Retinal pigment epithelial cell (primary cell): ENCODE data around the gene DSN1.

Experiments
- DNase-seq: peaks from one replicate; pipeline ENCODE4 v3.0.0-alpha.2; 2010; ENCODE audit warnings: low read depth
- H3K4me3 ChIP-seq: 2 replicates; pipeline ENCODE4 v1.5.1; 2011; ENCODE audit warnings: mild to moderate bottlenecking, low read length, control low read depth, moderate library complexity
- TF ChIP-seq, protein P1 (sequence below): conservative IDR thresholded peaks from 2 replicates; pipeline ENCODE4 v1.5.1; 2011; ENCODE audit warnings: low read depth, low read length, control low read depth, inconsistent platforms

DSN1 gene

GRCh38 chr20:36796117-36796516, 22.6 kb upstream of the DSN1 start:
- no peak overlapping the region for H3K4me3 ChIP-seq
- TF ChIP-seq, protein P1, sequence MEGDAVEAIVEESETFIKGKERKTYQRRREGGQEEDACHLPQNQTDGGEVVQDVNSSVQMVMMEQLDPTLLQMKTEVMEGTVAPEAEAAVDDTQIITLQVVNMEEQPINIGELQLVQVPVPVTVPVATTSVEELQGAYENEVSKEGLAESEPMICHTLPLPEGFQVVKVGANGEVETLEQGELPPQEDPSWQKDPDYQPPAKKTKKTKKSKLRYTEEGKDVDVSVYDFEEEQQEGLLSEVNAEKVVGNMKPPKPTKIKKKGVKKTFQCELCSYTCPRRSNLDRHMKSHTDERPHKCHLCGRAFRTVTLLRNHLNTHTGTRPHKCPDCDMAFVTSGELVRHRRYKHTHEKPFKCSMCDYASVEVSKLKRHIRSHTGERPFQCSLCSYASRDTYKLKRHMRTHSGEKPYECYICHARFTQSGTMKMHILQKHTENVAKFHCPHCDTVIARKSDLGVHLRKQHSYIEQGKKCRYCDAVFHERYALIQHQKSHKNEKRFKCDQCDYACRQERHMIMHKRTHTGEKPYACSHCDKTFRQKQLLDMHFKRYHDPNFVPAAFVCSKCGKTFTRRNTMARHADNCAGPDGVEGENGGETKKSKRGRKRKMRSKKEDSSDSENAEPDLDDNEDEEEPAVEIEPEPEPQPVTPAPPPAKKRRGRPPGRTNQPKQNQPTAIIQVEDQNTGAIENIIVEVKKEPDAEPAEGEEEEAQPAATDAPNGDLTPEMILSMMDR, result no peak
- DNase-seq, result no peak

DNA sequence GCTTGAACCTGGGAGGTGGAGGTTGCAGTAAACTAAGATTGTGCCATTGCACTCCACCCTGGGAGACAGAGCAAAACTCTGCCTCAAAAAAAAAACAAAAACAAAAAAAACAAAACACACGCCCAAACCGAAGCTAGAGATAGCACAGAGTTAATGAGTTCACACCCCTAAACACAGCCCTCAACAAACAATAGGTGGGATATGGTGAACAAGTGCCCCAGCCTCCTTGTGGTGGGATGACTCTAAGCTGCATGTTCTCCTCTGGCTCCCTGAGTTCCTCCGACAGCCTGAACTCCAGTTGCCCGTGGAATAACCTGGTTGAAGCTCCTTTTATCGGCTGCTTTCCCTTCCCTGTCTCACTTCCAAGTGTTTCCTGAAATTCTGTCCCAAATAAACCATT, 22.1 kb upstream of the DSN1 start:
- TF ChIP-seq, protein P1, result no peak
- H3K4me3 ChIP-seq, result no peak overlapping the region
- DNase-seq, result no peak

GRCh38 chr20:36794116-36794474, 20.5 kb upstream of the DSN1 start:
- DNase-seq, result no peak
- H3K4me3 ChIP-seq, result no peak overlapping the region
- TF ChIP-seq, protein P1, result no peak

GRCh38 chr20:36793294-36794115, 19.9 kb upstream of the DSN1 start:
- no peak overlapping the region for H3K4me3 ChIP-seq
- DNase-seq, result no peak
- TF ChIP-seq, protein P1, result no peak

- peak; percentile 92 for DNase-seq
Measured at GRCh38 chr20:36792422-36792821, 18.9 kb upstream of the DSN1 start.

GRCh38 chr20:36791862-36792261, 18.3 kb upstream of the DSN1 start:
- TF ChIP-seq, protein P1, result no peak
- no peak for DNase-seq
- H3K4me3 ChIP-seq, result no peak overlapping the region

More at GRCh38 chr20:36792422-36792821, 18.9 kb upstream of the DSN1 start:
- no peak overlapping the region for H3K4me3 ChIP-seq
- TF ChIP-seq, protein P1, result peak; percentile 89

DNA sequence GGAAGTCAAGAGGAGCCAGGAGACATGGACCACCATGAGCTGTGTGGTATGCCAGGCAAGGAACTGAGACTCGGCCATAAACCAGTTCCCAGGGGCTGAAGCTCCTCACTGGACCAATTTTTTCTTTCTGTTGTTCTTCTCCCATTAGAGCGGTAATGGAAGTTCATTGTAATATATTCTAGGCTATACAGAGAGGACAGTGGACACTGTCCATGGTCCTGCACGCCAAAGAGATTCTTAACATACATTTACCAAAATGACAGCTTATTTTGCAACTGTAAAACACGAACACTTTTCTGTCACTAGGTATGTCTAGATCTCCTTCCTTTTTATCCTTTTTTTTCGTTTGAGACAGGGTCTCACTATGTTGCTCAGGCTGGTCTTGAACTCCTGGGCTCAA, 13.1 kb upstream of the DSN1 start:
- TF ChIP-seq, protein P1, result no peak
- DNase-seq, result no peak
- no peak overlapping the region for H3K4me3 ChIP-seq
